Anterior cingulate cortex (tissue), 58 donors: ENCODE measurements around the gene GALNT10.
A peak's percentile ranks its signal among the peaks of the same experiment; 100 is the strongest.

ENCODE experiments used
- DNase-seq, 58 donors: peaks; one replicate each; lab custom pipeline; 2025; lab: John Stamatoyannopoulos, UW

The GALNT10 gene

DNA sequence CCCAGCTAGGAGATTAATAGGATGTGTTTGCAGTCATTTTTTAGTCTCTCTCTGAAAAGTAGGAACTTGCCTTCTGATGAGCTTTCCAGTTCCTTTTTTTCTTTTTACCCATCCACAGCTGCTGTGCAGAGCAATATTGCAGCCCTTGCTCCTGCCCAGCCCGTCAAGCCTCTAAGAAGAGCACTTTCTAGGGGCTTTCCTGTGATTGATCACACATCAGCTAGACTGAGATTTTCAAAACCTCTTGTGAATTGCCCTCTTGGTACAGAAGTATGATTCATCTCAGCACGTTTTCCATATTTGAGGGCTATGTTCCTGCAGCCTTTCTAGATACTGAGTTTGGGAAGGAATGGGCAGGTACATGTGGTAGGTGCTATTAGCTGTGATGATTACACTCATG is 93.9 kb downstream of the GALNT10 start:
- no peak for DNase-seq

DNA sequence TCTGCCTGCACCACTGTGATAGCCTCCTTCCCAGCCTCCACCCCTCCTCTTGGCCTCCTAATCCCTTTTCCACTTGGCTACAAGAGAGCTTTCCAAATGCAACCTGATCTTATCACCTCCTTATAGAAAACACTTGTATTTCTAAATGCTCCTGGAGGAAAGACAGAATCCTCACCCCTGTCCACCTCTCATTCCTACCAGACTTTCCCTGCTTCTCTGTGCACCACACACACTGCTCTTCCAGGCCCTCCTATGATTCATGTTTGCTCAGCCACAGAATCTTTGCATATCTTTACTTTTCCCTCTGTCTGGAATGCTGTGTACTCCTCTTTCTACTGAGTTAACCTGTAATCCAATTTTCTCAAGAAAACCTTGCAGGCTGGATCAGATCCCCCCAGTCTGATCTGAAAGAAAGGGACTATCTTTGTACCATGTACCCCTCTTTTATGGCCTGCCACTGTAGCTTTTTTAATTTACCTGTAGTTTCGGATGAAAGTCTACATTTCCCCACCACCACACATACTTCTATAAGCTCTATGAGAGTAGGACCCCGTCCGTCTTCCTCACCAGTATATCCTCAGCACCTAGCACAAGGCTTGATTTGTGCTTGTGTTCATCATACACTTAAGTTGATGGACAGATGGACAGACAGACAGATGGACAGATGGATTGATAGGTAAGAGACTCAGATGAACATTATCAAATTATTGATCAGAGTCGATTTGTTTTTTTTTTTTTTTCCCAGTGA is 95.3 kb downstream of the GALNT10 start:
- DNase-seq: no peak

DNA sequence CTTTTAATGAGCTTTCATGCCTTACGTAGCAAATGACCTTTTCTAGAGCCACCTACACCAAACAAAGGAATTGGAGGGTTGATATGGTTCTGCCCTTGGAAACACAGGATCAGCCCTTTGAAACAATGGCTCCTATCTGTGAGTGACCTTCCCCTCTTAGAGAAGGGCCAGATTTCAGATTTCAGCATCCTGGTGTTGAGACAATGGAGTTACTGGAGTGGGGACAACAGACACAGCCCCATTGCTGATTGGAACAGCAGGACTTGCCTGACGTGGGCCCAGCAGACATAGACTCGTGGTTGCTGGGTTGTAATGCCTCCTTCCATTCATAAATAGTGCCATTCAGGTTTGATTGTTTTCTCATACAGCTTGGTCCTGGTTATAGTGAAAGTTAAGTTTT is 96.0 kb downstream of the GALNT10 start:
- DNase-seq: no peak

DNA sequence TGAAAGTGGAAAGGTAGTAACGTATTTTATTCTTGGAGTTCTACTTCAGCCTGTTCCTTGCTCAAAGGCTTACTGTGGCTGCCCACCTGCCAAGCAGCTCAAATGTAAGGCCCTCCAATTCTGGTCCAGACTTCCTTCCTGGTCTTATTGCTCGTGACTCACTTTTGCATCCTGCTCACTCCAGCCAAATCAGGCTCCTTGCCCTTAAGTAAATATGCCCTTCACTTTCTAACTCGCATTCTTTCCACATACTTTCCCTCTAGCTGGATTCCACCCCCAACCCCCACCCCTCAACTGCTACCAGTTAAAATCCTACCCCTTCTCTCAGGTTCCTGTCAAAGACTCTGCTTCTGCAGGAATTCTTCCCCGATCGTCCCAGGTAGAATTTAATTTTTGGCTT is 96.6 kb downstream of the GALNT10 start:
- DNase-seq: no peak

DNA sequence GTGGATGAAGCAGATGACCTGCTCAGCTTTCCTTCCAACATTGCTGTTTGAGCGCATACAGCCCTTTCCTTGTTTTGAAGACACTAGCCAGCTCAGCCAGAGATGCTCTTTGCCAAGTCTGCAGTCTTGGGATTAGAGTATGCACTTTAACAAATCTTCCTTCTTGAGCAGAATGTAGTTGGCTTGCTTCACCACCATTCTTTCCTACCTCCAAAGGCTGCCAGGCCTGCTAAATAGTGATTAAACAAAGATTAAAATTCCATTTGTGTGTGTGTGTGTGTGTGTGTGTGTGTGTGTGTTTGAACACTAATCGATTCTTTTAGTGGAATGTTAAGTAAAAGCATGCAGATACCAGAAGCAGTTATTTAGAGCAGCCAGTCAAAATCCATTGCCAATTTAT is 97.6 kb downstream of the GALNT10 start:
- DNase-seq: peak in 20 of 58 donors; percentile 5 to 52 (median 23)

DNA sequence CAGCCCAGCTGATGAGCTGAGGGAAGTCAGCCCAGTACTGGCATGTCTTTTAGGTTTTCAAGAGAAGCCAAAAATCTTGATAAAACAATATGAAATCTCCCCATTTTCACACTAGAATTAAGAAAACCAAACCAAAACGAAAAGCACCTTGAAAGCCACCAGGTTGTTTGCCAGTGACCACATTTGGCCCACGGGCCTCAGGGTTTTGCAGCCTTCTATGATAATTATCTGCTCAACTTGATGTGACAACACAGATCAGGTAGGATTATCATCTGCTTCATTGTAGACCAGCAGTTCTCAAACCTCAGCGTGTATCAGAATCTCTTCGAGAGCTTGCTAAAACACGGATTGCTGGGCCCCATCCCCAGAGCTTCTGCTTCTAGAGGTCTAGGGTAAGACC is 101.4 kb downstream of the GALNT10 start:
- DNase-seq: no peak

DNA sequence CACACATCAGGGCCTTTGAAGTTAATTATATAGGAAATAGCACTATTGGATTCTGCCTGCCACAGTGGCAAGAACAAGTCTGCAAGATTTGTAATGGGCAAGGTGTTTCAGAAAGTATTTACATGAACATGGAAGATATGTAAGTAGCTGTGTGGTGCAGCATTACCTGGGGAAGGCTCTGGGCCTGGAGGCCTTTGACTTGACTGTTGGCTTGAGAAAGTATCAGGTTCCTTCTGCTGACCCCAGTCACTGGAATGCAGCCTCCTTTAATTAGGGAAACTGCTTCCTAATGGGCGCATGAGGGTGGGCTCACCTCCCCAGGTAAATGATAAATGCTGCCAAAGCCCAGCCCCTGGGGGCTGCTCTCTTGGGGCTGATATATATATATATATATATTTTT is 102.7 kb downstream of the GALNT10 start:
- DNase-seq: no peak

DNA sequence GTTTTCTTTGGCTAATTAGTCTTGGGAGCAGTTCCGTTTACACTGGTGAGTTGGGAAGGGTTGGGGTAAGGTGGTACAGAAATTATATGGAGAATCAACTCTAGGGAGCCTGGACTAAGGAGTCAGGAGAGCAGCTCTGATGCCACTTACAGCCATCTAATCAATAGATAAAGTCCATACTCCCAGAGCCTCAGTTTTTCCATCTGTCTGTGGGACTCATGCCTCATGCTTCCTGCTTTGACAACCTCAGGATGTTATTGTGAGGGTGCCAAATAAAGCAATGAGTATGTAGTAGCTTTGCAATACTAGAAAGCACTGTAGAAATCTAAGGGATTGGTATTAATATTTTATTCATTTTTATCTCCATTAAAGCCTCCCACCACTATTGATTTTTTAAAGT is 105.0 kb downstream of the GALNT10 start:
- no peak for DNase-seq

DNA sequence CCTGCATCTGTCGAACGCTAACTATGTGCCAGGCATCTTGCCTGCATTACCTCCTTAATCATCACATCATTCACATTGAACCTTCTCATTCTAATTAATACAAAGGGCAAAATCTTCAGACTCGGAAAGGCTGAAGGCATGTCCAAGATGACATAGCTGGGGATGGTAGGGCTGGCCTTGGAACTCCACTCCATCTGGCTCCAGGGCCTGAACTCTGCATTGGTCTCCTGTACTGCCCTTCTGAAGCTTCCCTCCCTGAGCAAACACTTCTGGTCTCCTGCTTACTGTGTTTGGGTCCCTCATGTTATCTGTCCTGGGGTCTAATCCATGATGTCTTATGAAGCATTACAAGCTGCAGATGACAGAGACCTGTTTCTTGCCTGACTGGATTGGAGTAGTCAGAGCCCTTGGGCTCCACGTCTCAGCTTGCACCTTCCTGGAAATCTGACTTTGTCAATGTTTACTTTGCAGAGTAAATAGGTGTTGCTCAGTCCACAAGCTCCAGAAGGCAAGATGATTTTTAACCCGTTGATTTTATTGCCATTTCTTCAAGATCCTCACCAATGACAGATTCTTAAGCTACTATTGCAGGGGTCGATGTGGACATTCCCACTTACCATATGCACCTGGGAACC is 106.1 kb downstream of the GALNT10 start:
- DNase-seq: no peak

DNA sequence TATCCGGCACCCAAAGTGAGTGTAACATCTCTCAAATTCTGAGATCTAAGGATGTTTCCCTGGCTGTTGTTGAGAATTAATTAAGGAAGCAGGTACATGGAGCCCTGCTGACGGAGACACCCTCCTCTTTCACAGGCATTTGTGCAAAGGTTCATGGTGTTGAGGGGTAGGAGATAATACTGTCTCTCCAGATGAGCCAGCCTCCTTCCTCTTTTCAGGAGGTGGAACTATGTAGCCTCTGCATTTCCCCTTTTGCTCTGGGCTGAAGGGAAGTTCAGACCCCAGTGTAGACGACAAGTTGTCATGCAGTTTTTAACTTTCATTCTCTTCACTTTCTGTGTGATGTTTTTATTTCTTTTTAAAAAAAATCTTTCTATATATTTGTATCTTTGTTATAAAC is 107.5 kb downstream of the GALNT10 start:
- DNase-seq: peak in 1 of 58 donors; percentile 13

DNA sequence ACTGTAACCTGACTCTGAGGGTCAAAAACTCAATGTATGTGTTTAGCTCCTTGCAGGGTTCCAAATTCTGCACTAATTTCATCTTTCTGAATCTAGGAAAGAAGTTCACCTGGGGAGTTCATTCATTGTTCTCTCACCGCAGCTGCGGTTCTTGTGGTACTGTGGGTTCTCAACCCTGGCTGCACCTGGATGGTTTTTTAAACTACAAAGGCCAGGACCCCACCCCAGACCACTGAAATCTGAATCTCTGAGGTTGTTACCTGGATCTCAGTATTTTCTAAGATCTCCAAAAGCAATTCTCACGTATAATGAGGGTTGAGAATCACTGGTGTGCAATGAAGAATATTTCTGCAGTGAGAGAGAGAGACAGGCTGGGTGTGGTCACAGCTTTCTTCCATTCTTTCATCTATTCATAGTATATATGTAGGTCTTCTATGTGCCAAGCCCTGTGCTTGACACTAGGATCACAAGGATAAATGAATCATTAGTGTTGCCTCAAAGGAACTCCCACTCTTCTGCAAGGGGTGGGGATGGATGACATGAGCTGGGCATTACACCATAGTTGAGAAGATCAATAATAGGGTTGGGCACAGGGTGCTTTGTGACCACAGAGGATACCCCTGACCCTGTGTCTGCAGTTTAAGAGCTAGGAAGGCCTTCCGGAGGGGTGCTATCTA is 109.8 kb downstream of the GALNT10 start:
- DNase-seq: no peak

DNA sequence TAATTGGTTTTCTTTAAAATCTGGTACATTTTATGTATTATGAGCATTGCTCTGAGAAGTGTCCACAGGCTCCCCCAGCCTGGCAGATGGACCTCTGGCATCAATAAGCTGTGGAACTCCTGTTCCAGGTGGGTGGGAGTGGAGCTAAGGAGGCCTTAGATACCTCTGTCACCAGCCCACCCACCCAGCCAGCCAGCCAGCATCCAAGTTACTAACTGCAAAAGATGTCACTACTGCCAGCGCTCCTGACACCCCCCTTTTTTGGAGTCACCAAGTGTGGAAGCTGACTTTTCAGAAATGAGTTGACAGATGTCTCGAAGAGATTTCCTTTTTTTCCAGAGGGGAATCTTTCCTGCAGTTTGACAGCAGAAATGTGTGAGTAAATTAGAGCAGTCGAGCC is 111.2 kb downstream of the GALNT10 start:
- DNase-seq: peak in 31 of 58 donors; percentile 9 to 83 (median 41)

DNA sequence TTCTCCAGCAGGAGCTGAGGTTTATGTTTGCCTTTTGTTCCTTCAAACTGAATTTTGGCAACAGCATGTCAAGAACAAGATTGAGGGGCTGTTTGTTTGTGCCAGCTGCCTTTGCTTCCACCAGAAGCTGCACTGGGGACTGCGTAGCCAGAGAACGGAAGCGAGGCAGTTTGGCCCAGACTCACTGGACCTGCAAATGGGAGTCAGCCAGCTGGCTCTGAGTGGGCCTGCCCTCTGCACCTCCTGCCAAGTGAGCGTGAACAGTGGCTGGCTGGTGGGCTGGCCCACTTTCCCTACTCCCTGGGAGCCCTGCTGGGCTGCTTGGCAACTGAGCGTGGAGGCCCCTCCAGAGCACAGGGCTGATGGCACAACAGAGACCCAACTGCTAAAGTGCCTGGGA is 111.6 kb downstream of the GALNT10 start:
- DNase-seq: peak in 56 of 58 donors; percentile 10 to 94 (median 73)

DNA sequence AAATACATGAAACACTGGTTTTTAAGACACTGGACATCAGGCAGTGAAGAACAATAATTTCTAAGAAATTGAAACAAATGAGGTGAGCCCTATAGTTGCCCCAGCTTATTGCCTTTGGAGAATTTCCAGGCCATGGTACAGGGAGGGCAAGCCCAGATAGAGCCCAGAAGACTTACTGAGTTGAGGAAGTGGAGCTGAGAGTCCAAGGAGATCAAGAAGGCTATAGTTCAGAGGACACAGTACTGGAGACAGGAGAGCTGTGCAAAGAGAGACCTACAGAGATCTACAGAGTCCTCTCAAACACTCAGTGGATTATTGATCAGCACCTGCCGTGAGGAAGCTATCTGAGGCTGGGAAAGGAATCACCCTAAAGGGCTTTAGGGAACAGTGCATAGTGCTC is 112.6 kb downstream of the GALNT10 start:
- DNase-seq: no peak

DNA sequence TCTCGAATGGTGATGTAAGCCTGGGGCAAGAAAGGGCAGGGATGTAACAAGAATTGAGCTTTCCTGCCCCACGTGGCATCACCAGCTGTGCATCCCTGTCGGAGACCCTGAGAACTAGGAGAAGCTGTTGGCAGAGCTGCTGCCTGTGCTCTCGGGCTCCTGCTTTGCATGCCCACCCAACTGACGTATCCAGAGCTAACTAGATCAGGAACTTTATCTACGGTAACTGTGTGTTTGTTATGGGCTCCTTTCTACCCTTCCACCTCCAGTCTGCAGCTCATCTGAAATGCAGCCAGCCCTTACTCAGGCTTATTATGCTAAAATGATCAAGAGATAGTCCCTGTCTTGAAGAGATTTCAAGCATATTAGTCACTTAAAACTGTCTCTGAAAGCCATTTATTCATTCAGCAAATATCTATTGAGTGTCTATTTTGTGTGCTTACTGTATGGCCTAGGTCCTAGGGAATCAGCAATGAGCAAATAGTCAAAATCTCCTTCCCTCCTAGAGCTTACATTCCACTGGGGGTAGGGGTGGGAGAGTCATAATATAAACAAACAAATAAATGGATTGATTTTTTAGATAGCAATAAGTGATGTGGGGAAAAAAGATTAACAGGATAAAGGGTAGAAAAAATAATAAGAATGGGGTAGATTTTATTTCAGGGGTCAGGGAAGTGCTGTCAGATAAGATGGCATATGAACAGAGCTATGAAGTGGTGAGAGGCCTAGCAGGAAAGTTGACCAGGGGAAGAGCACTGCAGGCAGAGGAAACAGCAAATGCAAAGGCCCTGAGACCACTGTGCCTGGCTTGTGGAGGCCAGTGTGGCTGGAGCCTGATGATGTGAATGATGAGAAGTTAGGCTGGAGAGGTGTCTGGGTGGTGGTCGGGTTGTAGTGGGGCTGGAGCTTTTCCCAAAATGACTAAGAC is 118.2 kb downstream of the GALNT10 start:
- no peak for DNase-seq

DNA sequence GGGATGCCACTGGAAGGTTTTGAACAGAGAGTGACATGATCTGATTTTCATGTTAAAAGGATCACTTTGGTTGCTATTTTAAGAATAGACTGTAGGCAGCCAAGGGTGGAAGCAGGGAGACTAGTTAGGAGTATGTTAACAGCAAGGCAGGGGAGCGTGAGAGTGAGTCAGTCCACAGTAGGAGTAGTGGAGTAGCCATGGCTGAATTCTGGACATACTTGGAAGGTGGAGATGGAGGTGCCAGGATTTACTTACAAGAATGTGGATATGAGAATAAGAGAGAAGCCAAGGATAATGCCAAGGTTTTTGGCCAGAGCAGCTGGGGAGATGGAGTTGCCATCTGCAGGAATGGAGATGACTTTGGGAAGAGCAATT is 118.8 kb downstream of the GALNT10 start:
- DNase-seq: peak in 1 of 58 donors; percentile 9

DNA sequence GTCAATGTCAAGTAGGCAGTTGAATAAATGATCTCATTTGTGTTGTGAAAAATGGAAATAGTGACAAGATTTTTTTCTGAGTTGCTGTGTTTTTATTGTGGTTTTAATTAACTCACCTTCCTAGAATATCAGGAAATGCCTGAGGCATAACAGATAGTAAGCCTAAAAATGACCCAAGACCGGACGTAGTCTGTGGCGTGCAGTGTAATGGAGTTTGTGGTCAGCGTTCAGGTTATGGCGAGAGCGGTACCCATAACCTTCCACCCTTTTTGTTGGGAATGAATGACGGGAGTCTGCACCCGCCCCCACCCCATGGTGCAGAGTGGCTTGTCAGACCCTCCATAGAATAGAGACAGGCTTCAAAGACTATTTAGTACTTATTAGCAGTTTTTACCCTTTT is 119.3 kb downstream of the GALNT10 start:
- DNase-seq: no peak

DNA sequence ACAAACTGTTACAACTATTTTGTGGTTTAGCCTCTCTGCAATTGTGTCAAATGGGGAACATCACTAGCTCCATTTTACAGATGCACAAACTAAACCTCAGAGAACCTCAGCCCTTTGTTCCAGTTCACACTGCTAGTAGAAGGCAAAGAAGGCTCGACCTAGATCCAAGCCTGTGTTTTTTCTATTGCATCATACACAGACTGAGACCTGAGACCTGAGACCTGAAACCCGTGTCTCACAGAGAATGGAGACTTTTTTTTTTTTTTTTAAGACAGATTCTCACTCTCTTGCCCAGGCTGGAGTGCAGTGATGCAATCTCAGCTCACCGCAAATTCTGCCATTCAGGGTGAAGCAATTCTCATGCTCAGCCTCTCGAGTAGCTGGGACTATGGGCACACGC is 120.8 kb downstream of the GALNT10 start:
- DNase-seq: no peak

DNA sequence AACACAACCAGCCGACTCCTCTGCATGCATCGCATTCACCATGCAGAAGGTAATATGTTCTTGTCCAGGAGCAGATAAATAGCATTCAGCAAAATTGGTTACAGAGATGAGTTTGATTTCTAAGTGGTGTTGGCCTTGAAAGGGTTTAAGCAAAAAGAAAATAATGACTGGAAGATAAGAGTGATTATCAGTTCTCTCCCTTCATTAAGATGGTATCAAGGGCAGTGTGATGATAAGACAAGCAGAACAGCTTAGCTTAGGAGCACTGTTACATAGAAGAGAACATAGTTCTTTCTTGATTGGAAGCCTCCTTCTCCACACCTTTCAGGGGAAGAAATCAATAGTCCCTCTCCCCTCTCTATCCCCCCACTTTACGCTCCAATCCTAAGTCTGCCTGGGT is 121.5 kb downstream of the GALNT10 start:
- no peak for DNase-seq

DNA sequence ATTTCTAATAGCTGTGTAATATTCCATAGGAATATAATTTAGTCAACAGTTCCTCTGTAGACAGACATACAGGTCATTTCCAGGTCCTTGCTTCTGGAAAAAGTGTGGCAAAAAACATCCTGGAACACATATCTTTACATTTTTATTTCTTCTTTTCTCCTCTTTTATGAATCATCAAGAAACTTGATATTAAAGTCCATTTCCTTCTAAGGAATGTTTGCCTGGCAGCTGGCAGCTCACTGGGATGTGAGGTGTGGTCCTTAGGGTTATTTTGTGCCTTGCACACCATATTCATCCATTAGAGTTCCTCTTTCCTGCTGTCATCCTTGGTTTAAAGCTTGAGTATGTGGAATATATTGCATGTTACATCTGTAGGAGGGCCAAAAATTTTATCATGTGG is 122.0 kb downstream of the GALNT10 start:
- no peak for DNase-seq
